GM20431 (cell line): ENCODE results near the gene DENND4A.
"Not testable (repeated sequence)": the region's sequence is repeated elsewhere in the genome, so short reads cannot be mapped to it uniquely, and the experiment has no call there.

Source experiments
- in situ Hi-C: fragments of 300-500 bp; cut with MseI, MboI; formaldehyde crosslinking; loops from one replicate; pipeline ENCODE4 v1.15.0; 2020; ENCODE audit warnings: low sequenced_read_pairs; ENCODE audit not compliant: unreplicated experiment

Gene DENND4A

GRCh38 chr15:65762914-65763787 is 28.9 kb downstream of the DENND4A start:
- in situ Hi-C loops, result no loop called here

- in situ Hi-C loops, result no loop called here
Observed at GRCh38 chr15:65762399-65762798, 29.7 kb downstream of the DENND4A start.

DNA sequence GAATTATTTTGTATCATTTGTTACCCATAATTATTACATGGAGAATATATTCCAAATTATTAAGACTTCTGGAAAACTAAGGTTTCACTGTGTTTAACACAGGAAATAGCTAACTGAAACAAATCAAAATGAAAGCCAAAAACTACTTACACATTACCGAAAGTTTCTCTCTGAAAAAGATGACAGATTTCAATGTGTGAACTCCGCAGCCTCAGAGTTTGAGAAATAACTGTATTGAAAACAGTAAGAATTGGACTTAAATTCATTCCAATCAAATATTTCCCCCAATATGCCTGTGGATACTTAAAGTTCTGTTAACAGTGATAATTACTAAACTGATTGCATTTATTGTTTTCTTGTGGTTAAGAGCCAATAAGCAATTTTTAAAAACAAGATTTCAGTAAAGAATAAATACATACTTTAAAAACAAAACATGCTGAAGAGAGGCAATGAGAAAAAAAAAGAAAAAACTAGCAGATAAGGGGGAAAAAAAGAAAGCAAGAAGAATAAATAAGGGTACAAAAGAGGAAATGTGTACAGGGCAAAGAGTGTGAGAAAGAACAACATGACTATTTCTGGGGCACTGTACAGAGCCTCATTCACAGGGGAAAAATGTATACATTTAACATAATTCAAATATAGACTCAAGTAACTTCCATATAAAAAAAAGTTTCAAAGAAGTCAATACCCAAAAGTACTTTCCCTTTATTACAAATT is 30.7 kb downstream of the DENND4A start:
- in situ Hi-C loops, result no loop called here

DNA sequence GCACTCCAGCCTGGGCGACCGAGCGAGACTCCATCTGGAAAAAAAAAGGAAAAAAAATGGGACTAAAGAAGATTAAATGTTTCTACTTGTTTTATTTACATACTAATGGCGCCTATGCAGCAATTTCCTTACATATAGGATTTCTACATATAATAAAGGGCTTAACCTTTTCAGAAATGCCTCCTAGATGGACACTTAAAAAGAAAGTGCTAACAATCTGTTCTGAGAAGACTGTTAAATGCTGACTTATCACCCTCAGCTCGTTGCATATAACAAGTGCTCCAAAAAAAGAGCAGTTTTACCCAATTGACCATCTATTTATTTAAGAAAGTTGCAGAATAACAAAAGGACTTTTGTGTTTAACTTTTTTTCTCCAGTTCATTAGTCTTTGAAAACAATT is 32.7 kb downstream of the DENND4A start:
- in situ Hi-C loops, result no loop called here

DNA sequence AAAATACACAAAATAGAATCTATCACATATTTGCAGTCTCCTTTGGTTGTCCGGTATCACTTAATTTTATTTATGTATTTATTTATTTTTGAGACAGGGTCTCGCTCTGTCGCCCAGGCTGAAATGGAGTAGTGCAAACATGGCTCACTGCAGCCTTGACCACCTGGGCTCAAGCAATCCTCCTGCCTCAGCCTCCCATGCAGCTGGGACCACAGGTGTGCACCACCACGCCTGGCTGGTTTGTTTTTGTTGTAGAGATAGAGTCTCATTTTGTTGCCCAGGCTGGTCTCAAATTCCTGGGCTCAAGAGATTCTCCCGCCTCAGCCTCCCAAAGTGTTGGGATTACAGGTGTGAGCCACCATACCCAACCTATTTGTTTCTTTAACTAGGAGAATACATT is 33.9 kb downstream of the DENND4A start:
- in situ Hi-C loops, result no loop called here

- in situ Hi-C loops, result no loop called here
Observed at GRCh38 chr15:65757256-65757655, 34.8 kb downstream of the DENND4A start.

- in situ Hi-C loops, result no loop called here
Observed at GRCh38 chr15:65752151-65752700, 39.9 kb downstream of the DENND4A start.

DNA sequence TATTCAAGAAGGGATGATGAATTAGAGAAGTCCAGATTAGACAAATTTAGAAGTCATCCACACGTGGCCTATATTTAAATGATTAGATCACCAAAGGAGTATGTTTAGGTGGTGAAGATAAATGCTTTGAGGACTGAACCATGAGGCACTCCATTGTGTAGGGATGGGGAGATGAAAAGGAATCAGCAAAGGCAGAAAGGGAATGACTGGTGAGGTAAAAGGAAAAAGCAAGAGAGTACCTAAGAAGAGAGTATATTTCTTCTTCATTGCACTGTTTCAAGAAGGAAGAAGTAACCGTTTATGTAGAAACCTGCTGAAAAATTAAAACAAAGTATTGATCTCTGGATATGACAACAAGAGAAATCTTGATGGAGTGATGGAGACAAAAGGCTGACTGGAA is 40.7 kb downstream of the DENND4A start:
- in situ Hi-C loops, result no loop called here

DNA sequence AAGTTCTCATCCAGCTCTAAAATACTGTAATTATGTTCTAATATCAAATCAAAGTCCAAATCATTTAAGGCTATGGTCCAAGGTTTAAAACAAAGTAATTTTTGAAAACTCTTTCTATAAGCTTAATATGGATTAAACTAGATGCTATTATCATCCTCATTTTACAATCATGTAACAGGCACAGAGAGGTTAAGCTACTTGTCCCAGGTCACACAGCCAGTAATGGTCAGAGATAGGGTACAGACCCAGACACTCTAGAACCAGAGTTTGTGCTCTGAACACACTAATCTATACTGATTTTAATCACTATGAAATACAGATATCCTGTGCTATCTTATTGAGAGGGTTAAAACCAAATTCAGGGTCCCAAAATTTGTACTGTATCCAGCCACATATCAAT is 44.8 kb downstream of the DENND4A start:
- in situ Hi-C loops, result no loop called here

GRCh38 chr15:65743637-65744252 is 48.3 kb downstream of the DENND4A start:
- in situ Hi-C loops, result no loop called here

DNA sequence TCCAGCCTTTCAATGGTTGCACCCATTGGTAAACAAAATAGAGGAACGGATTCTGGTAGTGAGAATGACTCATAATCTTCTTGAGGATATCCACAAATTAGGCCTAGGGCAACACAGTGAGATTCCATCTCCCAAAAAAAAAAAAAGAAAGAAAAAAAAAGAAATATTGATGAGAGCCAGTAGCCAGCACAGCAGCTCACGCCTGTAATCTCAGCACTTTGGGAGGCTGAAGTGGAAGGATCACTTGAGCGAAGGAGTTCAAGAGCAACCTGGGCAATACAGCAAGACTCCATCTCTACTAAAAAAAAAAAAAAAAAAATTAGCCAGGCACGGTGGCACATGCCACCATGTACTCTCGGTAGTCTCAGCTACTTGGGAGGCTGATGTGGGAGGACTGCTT is 51.9 kb downstream of the DENND4A start:
- in situ Hi-C loops, result no loop called here

DNA sequence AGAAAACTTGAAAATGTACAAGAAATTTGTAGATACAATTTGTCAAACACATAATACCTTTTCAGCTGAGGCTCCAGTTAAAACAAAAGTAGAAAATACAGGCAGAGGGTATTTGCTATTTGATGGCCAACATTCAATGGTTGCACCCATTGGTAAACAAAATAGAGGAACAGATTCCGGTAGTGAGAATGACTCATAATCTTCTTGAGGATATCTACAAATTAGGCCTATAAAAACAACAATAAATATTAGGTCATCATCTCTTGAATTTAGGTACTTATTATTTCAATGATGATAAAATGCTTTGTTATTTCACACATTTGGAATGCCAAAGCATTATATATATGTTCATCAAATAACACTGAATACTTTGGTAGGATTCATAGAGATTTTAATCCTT is 53.4 kb downstream of the DENND4A start:
- in situ Hi-C loops, result no loop called here

DNA sequence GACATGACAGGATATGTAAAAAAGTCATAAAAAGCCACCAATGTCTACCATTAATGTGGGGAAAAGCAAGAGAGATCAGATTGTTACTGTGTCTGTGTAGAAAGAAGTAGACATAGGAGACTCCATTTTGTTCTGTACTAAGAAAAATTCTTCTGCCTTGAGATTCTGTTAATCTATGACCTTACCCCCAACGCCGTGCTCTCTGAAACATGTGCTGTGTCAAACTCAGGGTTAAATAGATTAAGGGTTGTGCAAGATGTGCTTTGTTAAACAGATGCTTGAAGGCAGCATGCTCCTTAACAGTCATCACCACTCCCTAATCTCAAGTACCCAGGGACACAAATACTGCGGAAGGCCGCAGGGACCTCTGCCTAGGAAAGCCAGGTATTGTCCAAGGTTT is 58.5 kb downstream of the DENND4A start:
- in situ Hi-C loops, result not testable (repeated sequence)

GRCh38 chr15:65732698-65733097 is 59.4 kb downstream of the DENND4A start:
- in situ Hi-C loops, result no loop called here

- in situ Hi-C loops, result no loop called here
Observed at GRCh38 chr15:65731926-65732325, 60.2 kb downstream of the DENND4A start.

DNA sequence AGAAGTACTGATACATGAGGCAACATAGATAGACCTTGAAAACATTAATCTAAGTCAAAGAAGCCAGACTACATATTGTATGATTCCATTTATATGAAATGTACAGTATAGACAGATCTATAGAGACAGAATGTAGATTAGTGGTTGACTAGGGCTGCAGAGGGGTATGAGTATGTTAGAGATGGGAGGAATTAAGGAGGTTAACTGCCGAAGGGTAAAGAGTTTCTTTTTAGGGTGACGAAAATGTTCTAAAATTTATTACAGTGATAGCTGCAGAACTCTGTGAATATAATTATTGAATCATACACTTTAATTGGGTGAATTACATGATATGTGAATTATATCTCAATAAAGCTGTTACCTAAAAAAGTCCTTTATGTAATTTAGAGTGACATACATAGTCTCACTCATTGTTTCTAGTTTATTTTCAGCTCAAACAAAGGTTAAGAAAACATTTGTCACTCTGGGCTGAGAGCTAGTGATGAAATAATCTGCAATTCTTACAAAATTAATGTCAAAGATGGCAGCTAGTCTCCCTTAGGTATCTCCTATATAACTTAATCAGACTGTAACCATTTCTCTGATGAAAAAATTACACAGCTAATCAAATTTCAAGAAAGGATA is 61.4 kb downstream of the DENND4A start:
- in situ Hi-C loops, result no loop called here

DNA sequence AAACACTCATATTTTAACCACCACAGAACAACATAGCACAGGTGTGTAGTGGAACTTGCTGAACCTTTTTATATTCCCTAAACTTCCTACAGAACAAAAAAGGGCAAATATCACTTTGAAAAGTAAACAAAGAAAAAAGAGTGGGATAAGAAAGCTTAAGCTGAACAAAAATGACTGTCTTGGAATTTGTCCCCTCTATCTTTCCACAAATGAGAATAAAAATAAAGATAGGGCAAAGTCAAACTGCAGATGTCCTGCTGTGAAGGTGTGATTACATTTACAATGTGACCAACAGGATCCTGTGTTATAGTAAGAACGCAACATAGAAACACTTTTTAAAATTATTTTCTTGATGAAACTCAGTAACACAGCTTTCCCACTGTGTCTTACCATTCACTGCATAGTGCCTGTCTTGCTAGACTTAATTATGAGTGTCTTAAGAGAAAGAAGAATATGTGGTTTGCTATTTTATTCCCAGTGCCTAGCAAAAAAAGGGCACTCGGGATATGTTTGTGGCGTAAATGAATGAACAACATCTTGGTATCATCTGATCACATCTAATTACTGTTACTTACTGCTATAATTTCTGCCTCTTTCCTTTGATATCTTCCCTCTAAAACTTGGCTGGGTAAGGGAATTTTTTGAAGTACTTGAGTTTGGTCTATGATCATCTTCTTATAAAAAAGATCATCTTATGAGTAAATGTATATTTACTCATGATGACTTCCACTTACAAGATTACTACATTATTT is 67.5 kb downstream of the DENND4A start:
- in situ Hi-C loops, result no loop called here

GRCh38 chr15:65723876-65724275 is 68.2 kb downstream of the DENND4A start:
- in situ Hi-C loops, result no loop called here

GRCh38 chr15:65722191-65722590 is 69.9 kb downstream of the DENND4A start:
- in situ Hi-C loops, result no loop called here

DNA sequence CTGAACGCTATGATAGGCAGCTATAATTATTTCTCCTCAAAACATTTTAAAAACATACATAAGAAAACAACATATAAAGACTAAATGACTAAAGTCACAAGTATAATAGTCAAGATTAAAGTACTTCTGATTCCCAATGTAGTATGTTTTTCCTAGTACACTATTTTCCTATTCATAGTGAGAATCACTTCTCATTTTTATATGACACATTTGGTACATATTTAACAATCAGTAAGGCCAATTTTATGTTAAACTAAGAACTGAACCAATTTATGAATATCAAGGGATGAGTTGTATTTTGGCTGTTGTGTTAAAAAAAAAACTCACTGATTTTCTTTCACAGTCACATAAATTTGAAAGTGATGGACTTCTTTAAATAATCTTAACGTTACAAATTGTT is 79.7 kb downstream of the DENND4A start:
- in situ Hi-C loops, result no loop called here
